ENCODE data around the gene FBXW10B.
A peak's percentile ranks its signal among the peaks of the same experiment; 100 is the strongest.
"Not testable (repeated sequence)": the region's sequence is repeated elsewhere in the genome, so short reads cannot be mapped to it uniquely, and the experiment has no call there.

FBXW10B gene

GRCh38 chr17:15630930-15631453, 11.5 kb upstream of the FBXW10B start:
- peak; percentile 51 for DNase-seq (ENCODE audit: low read depth)

GRCh38 chr17:15629991-15630390, 10.5 kb upstream of the FBXW10B start:
- DNase-seq (ENCODE audit: low read depth), result peak; percentile 68

GRCh38 chr17:15623661-15624209, 4.2 kb upstream of the FBXW10B start:
- DNase-seq (ENCODE audit: low read depth), result not testable (repeated sequence)

- not testable (repeated sequence) for DNase-seq (ENCODE audit: low read depth)
Observed at GRCh38 chr17:15623255-15623654, 3.8 kb upstream of the FBXW10B start.

- DNase-seq (ENCODE audit: low read depth), result not testable (repeated sequence)
Observed at GRCh38 chr17:15622124-15622523, 2.6 kb upstream of the FBXW10B start.

- not testable (repeated sequence) for DNase-seq (ENCODE audit: low read depth)
Observed at GRCh38 chr17:15616828-15617227, 2.7 kb downstream of the FBXW10B start.

- DNase-seq (ENCODE audit: low read depth), result peak; percentile 16
Observed at GRCh38 chr17:15615850-15616249, 3.7 kb downstream of the FBXW10B start.

- DNase-seq (ENCODE audit: low read depth), result not testable (repeated sequence)
Observed at GRCh38 chr17:15613111-15613510, 6.4 kb downstream of the FBXW10B start.

- DNase-seq (ENCODE audit: low read depth), result not testable (repeated sequence)
Observed at GRCh38 chr17:15592960-15593359, 26.5 kb downstream of the FBXW10B start.

GRCh38 chr17:15591986-15592385, 27.5 kb downstream of the FBXW10B start:
- DNase-seq (ENCODE audit: low read depth), result peak; percentile 5

GRCh38 chr17:15590844-15591243, 28.7 kb downstream of the FBXW10B start:
- DNase-seq (ENCODE audit: low read depth), result not testable (repeated sequence)

GRCh38 chr17:15589544-15590536, 29.7 kb downstream of the FBXW10B start:
- peak; percentile 2 for DNase-seq (ENCODE audit: low read depth)

GRCh38 chr17:15588017-15588416, 31.5 kb downstream of the FBXW10B start:
- DNase-seq (ENCODE audit: low read depth), result peak; percentile 5

GRCh38 chr17:15583313-15583712, 36.2 kb downstream of the FBXW10B start:
- DNase-seq (ENCODE audit: low read depth), result not testable (repeated sequence)

GRCh38 chr17:15581462-15581861, 38.0 kb downstream of the FBXW10B start:
- DNase-seq (ENCODE audit: low read depth), result not testable (repeated sequence)

GRCh38 chr17:15576848-15577247, 42.7 kb downstream of the FBXW10B start:
- DNase-seq (ENCODE audit: low read depth), result not testable (repeated sequence)

- DNase-seq (ENCODE audit: low read depth), result not testable (repeated sequence)
Observed at GRCh38 chr17:15574660-15575059, 44.8 kb downstream of the FBXW10B start.

GRCh38 chr17:15573870-15574269, 45.6 kb downstream of the FBXW10B start:
- peak; percentile 76 for DNase-seq (ENCODE audit: low read depth)

Data from iris pigment epithelial cell (primary cell).